Amniotic epithelial cell (primary cell): ENCODE results near the gene ZDHHC22.
A peak's percentile ranks its signal among the peaks of the same experiment; 100 is the strongest.

Experiments used
- DNase-seq: peaks from one replicate; pipeline ENCODE4 v3.0.0-alpha.2; 2010; ENCODE audit warnings: low read depth

ZDHHC22 gene

GRCh38 chr14:77103951-77104350, 37.6 kb downstream of the ZDHHC22 start:
- DNase-seq = no peak

DNA sequence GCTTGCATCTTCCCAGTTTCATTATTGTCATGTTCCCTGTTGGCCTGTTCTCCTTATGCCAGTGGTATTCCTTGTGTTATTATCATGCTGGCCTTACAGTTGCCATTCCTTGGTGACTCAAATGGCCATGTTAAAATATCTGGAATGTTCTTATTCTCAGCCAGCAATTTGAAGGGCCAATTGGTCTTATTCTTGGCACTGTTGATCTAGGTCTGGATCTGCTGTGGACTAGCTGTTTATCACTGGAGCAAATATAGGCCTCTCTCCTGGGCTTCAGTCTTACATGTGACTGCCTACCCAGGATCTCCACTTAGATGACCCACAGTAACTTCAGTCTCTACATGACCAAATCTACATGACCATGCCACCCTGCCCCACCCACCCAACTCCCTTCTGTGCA, 38.1 kb downstream of the ZDHHC22 start:
- no peak for DNase-seq

DNA sequence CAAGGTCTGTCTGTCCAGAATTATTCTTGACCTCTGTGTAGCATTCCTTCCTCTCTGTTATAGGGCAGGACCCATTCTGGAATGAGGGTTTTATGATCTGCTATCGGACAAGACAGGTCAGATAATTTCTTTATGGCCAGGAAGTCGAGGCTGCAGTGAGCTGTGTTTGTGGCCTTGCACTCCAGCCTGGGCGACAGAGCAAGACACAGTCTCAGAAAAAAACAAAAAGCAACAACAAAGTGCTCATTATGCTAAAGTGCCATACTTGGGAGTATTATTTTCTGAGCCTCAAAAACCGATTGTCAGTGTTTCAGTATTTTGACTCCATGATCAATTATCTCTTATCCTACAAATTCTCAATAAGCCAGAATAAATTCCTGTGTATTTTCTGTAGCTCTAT, 39.4 kb downstream of the ZDHHC22 start:
- DNase-seq = no peak

DNA sequence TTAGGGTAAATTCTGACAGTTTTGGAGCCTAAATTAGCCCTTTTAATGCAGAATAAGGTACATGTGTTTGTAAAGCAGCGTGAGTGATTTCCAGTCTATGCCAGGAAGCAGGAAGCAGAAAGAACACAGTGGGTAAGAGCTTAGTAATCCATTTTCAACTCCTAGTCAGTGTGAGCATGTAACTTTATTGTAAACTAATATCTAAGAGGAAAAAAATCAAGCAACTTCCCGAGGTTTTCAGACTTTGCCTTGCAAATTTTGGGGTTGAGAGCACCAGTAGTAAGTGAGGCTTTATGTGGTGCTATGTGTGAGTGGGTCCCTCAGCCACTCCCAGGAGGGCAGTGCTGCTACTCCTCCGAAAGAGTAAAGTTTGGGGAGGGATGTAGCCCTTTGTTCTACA, 40.6 kb downstream of the ZDHHC22 start:
- no peak for DNase-seq

- peak; percentile 55 for DNase-seq
Measured at GRCh38 chr14:77099425-77100167, 42.0 kb downstream of the ZDHHC22 start.

GRCh38 chr14:77098529-77099353, 42.9 kb downstream of the ZDHHC22 start:
- no peak for DNase-seq

GRCh38 chr14:77097700-77098528, 43.7 kb downstream of the ZDHHC22 start, which contains the start of gene CIPC:
Gene CIPC, plus strand, starts transcription at chr14:77098258. Its CDS starts 7,451 bp downstream, at chr14:77105709.
- DNase-seq = peak; percentile 97

DNA sequence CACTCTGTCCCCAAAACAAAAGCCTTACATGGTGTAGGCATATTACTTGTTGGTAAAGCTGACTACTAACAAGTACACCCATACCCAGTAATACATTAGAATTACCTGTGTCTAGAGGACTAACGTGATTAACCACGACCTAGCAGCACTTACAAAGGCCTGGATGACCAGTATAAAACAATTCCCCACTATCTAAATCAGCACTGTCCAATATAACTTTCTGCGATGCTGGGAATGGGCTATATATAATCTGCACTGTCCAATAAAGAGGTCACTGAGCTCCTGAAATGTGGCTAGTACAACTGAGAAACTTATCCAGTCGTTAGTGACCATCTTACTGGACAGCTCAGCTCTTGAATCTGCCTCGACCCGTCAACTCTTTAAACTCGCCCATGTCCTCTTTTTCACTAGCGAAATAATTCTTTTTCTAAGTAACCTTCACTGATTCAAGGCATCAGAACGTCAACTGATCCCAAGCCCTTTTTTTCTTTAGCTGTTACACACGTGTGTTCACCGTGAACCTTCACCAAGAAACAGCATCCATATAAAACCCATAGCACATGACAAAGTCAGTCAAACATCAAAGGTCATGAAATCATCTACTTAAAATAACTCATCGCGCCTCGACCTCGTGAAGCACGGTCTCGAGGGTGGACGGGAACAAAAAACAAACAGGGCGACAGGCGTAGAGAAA, 44.4 kb downstream of the ZDHHC22 start:
- peak; percentile 44 for DNase-seq

DNA sequence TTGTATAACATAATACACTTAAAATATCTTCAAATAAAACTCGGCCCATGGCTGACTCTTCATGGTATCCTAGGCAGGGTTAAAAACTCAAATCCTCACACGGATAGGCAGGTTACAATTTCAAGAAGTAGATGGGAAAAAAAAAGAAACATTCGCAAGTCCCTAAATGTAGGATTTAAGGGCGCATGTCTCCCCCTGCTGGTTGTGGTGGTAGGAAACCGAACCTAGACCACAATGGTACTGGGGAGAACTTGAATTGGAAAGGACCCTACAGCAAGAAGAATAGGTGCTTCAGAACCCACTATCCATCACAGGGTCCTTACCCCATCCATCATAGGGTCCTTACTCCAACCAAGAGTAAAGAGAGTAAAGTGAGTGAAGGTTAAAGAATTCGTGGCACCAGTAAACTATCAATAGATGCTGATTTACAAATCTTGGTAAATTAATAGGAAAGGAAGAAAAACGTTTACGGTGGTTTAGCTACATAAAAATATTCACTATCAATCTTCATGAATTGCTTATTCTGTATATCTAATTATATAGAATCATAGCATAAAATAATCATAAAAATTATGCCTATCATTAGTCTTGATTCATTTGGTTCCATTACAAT, 46.8 kb downstream of the ZDHHC22 start:
- DNase-seq = peak; percentile 76

DNA sequence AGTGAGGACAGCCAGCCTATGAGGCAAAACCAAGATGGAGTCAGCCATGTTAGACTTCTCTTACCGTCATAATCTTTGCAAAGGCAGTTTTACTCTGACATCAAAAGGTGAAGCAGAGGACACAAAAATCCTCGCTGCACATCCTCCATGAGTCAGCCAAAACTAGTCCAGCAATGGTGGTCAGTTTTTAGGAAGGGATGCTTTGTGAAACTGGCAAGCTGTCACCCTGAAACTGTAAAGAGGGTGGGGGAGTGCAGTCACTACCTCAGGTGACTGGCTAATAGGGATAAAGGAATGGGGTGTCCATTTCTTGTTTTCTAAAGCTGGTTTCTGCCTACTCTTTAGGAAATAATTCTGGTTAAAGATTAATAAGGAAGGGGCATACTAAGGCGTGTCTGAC, 48.9 kb downstream of the ZDHHC22 start:
- DNase-seq = no peak

GRCh38 chr14:77091518-77091917, 50.1 kb downstream of the ZDHHC22 start:
- DNase-seq = no peak

GRCh38 chr14:77088645-77089044, 52.9 kb downstream of the ZDHHC22 start:
- DNase-seq = no peak

DNA sequence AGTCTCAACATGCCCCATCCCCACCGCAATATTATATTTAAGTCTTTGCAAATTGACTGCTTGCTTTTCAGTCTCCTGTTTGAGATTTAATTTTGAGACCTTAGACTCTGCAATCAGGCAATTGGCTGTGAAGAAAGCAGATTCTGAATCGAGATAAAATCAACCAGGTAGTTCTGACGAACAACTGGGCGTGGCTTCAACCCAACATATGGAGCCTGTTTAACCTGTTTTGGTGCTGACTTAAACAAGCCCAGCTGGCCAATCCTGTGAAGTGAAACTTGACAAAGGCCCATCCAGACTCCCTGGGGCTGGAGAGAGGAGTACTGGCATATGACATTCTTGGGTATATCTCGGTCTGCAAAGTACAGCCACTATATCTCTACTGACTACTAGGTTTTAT, 53.4 kb downstream of the ZDHHC22 start:
- DNase-seq = no peak

GRCh38 chr14:77087631-77088030, 54.0 kb downstream of the ZDHHC22 start:
- DNase-seq = no peak

DNA sequence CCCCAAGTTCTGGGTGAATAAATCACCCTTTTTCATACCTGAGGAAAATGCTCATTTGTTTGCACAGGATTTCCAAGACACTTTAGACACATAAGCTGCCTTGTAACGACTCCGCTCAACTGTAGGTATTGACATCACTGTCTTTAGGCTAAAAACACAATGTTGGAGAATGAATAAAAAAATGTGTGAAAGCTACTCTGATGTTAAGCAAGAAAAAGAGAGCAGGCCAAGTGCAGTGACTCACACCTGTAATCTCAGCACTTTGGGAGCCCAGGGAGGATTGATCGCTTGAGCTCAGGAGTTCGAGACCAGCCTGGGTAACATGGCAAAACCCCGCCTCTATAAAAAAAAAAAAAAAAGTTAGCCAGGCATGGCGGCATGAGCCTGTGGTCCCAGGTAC, 54.6 kb downstream of the ZDHHC22 start:
- peak; percentile 34 for DNase-seq

- peak; percentile 79 for DNase-seq
Measured at GRCh38 chr14:77086017-77086727, 55.4 kb downstream of the ZDHHC22 start.

DNA sequence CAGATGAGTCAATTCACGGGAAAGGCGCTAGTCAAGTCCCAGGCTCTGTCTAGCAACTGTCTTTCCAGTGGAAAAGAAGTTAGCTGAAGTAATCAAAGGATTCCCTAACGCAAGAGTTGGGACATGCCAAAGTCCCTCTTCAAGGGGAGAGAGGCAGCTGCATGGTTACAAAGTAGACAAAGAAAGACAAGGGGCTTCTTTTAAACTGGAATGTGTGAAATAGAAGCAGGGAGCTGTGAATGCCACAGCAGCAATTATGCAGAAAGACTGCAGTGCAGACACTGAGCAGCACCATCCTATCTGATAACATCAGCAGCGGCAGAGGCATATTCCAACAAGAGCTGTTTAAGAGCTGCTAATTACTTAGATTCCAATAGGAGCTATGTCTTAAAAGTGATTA, 56.1 kb downstream of the ZDHHC22 start:
- no peak for DNase-seq

- DNase-seq = no peak
Measured at GRCh38 chr14:77084985-77085384, 56.6 kb downstream of the ZDHHC22 start.

- no peak for DNase-seq
Measured at GRCh38 chr14:77083082-77083481, 58.5 kb downstream of the ZDHHC22 start.

DNA sequence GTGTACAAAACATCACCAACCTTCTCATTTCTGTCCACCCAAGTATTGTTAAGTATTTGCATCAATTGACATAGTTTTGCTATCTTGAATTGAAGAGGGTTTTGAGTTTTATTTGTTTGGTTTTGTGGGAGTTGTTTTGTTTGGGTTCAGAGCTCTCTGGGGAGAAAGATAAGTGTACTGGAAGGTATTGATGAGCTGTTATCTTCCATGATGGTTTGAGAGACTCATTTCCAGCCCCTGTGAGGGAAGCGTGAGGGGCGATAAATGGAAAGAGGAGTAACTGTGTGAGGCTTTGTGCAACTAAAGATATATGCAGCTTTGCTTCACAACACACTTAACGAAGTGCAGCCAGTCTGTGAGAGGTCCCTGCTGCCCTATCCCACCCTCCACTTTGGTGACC, 59.2 kb downstream of the ZDHHC22 start:
- no peak for DNase-seq
